Panc1 (cell line): ENCODE measurements around the gene C13orf46. TPM values are rescaled to one million over a fixed set of nuclear protein-coding genes. Genes with fewer than 3 reads are reported as not detected.

ENCODE experiments used
- ATAC-seq: fragments of 200-7000 bp; cut with Tn5 transposase; 2 replicates; pipeline ENCODE4 v1.9.1; 2020; ENCODE audit warnings: mild to moderate bottlenecking, moderate library complexity
- BruUV-seq: library from RNA; stranded (reverse); fragments of 400-500 nt; replicated peaks from 2 replicates; lab custom pipeline; 2021; lab: Mats Ljungman, UMichigan
- CTCF ChIA-PET: fragments of 300-600 bp; sonication (Branson Sonifier 250); formaldehyde crosslinking; loops from one replicate; lab custom pipeline; 2022; ENCODE audit warnings: antibody characterized with exemption; lab: Charles Lee
- POLR2A ChIA-PET: fragments of 300-600 bp; sonication (Branson Sonifier 250); formaldehyde crosslinking; loops from one replicate; lab custom pipeline; 2022; ENCODE audit warnings: antibody characterized with exemption; lab: Charles Lee
- DNase-seq: peaks from one replicate; pipeline ENCODE4 v3.0.0-alpha.2; 2010; ENCODE audit warnings: low read depth, low spot score
- H3K27ac ChIP-seq: 2 replicates; pipeline ENCODE4 v1.5.1; 2011; ENCODE audit warnings: mild to moderate bottlenecking, low read length, inconsistent platforms
- H3K27me3 ChIP-seq: fragments of 200-500 bp; sonication (Bioruptor generic); 2 replicates; pipeline ENCODE4 v1.6.0; 2014; ENCODE audit warnings: low read length, inconsistent platforms; ENCODE audit not compliant: control insufficient read depth, insufficient read depth
- H3K36me3 ChIP-seq: fragments of 200-500 bp; sonication (Bioruptor generic); 2 replicates; pipeline ENCODE4 v1.5.1; 2014; ENCODE audit warnings: inconsistent platforms, mild to moderate bottlenecking, low read length, moderate library complexity; ENCODE audit not compliant: control insufficient read depth, insufficient read depth
- H3K4me1 ChIP-seq: 2 replicates; pipeline ENCODE4 v1.5.1; 2011; ENCODE audit warnings: inconsistent platforms, mild to moderate bottlenecking, low read length, moderate library complexity; ENCODE audit not compliant: control insufficient read depth, insufficient read depth
- H3K4me3 ChIP-seq, 2 experiments: 2 replicates each; pipeline ENCODE4 v1.5.1; 2011 to 2012; ENCODE audit warnings: low read depth in 2 of 2, low read length in 2 of 2, mild to moderate bottlenecking in 2 of 2, inconsistent platforms in 1 of 2, moderate library complexity in 1 of 2
- H3K9me3 ChIP-seq: fragments of 200-500 bp; sonication (Bioruptor generic); 2 replicates; pipeline ENCODE4 v1.5.1; 2014; ENCODE audit warnings: low read depth, mild to moderate bottlenecking, inconsistent platforms, low read length, moderate library complexity; ENCODE audit not compliant: control insufficient read depth, insufficient read depth
- POLR2AphosphoS5 ChIP-seq: IDR thresholded peaks from 2 replicates; pipeline ENCODE4 v1.6.1; 2012; ENCODE audit warnings: mild to moderate bottlenecking, low read depth, low read length, moderate library complexity
- SIN3A ChIP-seq: IDR thresholded peaks from 2 replicates; pipeline ENCODE4 v1.6.1; 2012; ENCODE audit warnings: low read depth, mild to moderate bottlenecking, low read length, moderate library complexity, borderline replicate concordance; ENCODE audit not compliant: insufficient read depth
- TCF7L2 ChIP-seq: IDR thresholded peaks from 2 replicates; pipeline ENCODE4 v1.6.1; 2011; ENCODE audit warnings: mild to moderate bottlenecking, low read depth, low read length, inconsistent platforms
- in situ Hi-C: cut with HindIII; loops from 2 replicates; pipeline ENCODE4 v1.10.0; 2016; ENCODE audit warnings: low sequenced_read_pairs, low pct_unique_long_range_greater_than_20kb
- intact Hi-C: fragments of 100-400 bp; cut with micrococcal nuclease; formaldehyde crosslinking; loops from one replicate; pipeline ENCODE4 v1.10.0; 2022; ENCODE audit not compliant: unreplicated experiment
- total RNA-seq: library from RNA; stranded (reverse); gene quantifications from one replicate; pipeline ENCODE4 v1.2.1, GENCODE V29; 2021; ENCODE audit not compliant: unreplicated experiment
- TF ChIP-seq, protein P1 (sequence below): fragments of 450-650 bp; IDR thresholded peaks from 2 replicates; pipeline ENCODE4 v1.5.1; 2017; ENCODE audit warnings: mild to moderate bottlenecking
- TF ChIP-seq, protein P2 (sequence below), 2 experiments: IDR thresholded peaks; 2 replicates each; pipeline ENCODE4 v1.6.1; 2011 to 2012; ENCODE audit warnings: low read depth in 2 of 2, control low read depth in 1 of 2, low read length in 1 of 2, mild to moderate bottlenecking in 1 of 2, moderate library complexity in 1 of 2; ENCODE audit not compliant: insufficient read depth in 1 of 2

The C13orf46 gene
- total RNA-seq, 1 experiment from 2014 or later = 2.6 TPM

DNA sequence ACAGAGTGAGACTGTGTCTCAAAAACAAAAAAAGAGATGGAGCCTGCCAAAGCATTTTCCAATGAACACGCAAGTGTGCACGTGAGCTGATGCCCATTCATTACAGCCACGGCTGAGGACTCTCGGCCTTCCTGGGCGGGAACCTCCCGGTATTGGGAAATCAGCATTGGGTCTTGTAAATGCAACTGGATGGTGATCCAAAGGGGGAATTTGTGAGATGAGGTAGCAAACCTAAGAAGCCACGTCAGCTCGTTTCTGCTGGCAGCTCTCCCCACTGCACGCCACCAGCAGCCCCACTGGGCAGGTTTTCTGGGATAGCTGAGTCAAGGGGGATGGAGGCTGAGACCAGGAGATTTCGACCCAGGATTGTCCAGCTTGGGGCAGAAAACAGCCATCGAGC, 11.5 kb downstream of the C13orf46 start:
- in situ Hi-C loops (no loop called here), intact Hi-C loops (no loop called here)
- ChIA-PET CTCF (no interaction called here), POLR2A (no interaction called here)
- no peak overlapping the region for H3K4me3 ChIP-seq
- H3K27me3 ChIP-seq = no peaks in the 10 kb centered on the region
- no peak overlapping the region for H3K27ac ChIP-seq
- ATAC-seq (no peak), DNase-seq (no peak)
- BruUV-seq = no TSS peak
- no peaks in the 10 kb centered on the region for H3K9me3 ChIP-seq
- TF ChIP-seq, protein P1, sequence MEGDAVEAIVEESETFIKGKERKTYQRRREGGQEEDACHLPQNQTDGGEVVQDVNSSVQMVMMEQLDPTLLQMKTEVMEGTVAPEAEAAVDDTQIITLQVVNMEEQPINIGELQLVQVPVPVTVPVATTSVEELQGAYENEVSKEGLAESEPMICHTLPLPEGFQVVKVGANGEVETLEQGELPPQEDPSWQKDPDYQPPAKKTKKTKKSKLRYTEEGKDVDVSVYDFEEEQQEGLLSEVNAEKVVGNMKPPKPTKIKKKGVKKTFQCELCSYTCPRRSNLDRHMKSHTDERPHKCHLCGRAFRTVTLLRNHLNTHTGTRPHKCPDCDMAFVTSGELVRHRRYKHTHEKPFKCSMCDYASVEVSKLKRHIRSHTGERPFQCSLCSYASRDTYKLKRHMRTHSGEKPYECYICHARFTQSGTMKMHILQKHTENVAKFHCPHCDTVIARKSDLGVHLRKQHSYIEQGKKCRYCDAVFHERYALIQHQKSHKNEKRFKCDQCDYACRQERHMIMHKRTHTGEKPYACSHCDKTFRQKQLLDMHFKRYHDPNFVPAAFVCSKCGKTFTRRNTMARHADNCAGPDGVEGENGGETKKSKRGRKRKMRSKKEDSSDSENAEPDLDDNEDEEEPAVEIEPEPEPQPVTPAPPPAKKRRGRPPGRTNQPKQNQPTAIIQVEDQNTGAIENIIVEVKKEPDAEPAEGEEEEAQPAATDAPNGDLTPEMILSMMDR = no peak
- no peak for TF ChIP-seq TCF7L2
- TF ChIP-seq SIN3A = no peak
- TF ChIP-seq POLR2AphosphoS5 = no peak
- TF ChIP-seq, protein P2, sequence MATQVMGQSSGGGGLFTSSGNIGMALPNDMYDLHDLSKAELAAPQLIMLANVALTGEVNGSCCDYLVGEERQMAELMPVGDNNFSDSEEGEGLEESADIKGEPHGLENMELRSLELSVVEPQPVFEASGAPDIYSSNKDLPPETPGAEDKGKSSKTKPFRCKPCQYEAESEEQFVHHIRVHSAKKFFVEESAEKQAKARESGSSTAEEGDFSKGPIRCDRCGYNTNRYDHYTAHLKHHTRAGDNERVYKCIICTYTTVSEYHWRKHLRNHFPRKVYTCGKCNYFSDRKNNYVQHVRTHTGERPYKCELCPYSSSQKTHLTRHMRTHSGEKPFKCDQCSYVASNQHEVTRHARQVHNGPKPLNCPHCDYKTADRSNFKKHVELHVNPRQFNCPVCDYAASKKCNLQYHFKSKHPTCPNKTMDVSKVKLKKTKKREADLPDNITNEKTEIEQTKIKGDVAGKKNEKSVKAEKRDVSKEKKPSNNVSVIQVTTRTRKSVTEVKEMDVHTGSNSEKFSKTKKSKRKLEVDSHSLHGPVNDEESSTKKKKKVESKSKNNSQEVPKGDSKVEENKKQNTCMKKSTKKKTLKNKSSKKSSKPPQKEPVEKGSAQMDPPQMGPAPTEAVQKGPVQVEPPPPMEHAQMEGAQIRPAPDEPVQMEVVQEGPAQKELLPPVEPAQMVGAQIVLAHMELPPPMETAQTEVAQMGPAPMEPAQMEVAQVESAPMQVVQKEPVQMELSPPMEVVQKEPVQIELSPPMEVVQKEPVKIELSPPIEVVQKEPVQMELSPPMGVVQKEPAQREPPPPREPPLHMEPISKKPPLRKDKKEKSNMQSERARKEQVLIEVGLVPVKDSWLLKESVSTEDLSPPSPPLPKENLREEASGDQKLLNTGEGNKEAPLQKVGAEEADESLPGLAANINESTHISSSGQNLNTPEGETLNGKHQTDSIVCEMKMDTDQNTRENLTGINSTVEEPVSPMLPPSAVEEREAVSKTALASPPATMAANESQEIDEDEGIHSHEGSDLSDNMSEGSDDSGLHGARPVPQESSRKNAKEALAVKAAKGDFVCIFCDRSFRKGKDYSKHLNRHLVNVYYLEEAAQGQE (IDR thresholded peaks at IDR 0.05; ENCODE audit: insufficient read depth in 1 of 2, low read depth in 2 of 2, low read length in 1 of 2) = no peak
- H3K4me1 ChIP-seq = no peaks in the 10 kb centered on the region
- no peaks in the 10 kb centered on the region for H3K36me3 ChIP-seq

DNA sequence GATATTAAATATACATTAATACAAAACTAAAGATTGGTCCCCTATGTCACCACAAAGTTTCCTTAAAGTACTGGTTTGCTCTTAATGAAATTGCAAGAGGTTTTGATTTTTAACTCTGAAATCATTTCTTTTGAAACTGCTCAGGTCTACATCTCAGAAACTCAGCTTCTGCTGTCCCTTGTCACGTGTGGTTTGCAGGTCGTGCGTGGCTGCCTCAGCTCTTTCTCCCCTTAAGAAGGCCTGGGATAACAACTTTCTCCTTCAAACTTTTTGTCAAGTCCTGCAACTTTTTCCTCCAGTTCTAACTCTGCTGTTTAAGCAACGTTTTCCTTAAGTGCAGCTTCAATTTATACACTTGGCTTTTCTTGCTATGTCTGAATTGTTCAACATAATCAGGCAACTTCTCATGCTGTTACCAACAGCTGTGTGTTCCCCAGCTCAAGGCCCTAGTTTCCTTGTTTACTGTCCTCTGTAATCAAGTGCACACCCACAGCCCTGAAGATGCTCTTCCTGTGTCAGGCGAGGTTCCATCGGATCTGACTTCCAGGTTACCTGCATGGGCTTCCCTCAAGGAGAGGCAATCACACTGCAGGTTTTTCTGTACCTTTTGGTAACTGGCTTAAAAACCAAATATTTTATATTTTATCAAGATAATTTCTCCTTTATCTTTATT, 13.5 kb downstream of the C13orf46 start:
- no TSS peak for BruUV-seq
- intact Hi-C loops = no loop called here

More for the DNA sequence above, 13.5 kb downstream of the C13orf46 start:
- no peak for ATAC-seq
- Histone ChIP-seq H3K36me3 (no peaks in the 10 kb centered on the region), H3K27ac (no peak overlapping the region), H3K4me1 (no peaks in the 10 kb centered on the region), H3K9me3 (no peaks in the 10 kb centered on the region), H3K4me3 (no peak overlapping the region), H3K27me3 (no peaks in the 10 kb centered on the region)
- POLR2A ChIA-PET = no interaction called here
- in situ Hi-C loops = no loop called here
- CTCF ChIA-PET = no interaction called here
- DNase-seq = no peak
- TF ChIP-seq, protein P2 (IDR thresholded peaks at IDR 0.05; ENCODE audit: insufficient read depth in 1 of 2, low read depth in 2 of 2, low read length in 1 of 2) = no peak
